Measurements from ENCODE around the gene EFHB. TPM values are rescaled to one million over a fixed set of nuclear protein-coding genes. Genes with fewer than 3 reads are reported as not detected.
"Not testable (repeated sequence)": the region's sequence is repeated elsewhere in the genome, so short reads cannot be mapped to it uniquely, and the experiment has no call there.

The EFHB gene
- total RNA-seq, 1 donor from 2014 or later, result 5.6 TPM

- H3K4me3 ChIP-seq, result no peak overlapping the region
- H3K27ac ChIP-seq, result no peak overlapping the region
- no peaks in the 10 kb centered on the region for H3K9me3 ChIP-seq
- H3K4me1 ChIP-seq, result peaks cover 7% of the 10 kb centered on the region
- no peak for DNase-seq
- no peaks in the 10 kb centered on the region for H3K36me3 ChIP-seq
- TF ChIP-seq, protein P1, sequence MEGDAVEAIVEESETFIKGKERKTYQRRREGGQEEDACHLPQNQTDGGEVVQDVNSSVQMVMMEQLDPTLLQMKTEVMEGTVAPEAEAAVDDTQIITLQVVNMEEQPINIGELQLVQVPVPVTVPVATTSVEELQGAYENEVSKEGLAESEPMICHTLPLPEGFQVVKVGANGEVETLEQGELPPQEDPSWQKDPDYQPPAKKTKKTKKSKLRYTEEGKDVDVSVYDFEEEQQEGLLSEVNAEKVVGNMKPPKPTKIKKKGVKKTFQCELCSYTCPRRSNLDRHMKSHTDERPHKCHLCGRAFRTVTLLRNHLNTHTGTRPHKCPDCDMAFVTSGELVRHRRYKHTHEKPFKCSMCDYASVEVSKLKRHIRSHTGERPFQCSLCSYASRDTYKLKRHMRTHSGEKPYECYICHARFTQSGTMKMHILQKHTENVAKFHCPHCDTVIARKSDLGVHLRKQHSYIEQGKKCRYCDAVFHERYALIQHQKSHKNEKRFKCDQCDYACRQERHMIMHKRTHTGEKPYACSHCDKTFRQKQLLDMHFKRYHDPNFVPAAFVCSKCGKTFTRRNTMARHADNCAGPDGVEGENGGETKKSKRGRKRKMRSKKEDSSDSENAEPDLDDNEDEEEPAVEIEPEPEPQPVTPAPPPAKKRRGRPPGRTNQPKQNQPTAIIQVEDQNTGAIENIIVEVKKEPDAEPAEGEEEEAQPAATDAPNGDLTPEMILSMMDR (IDR thresholded peaks at IDR 0.05), result no peak
- H3K27me3 ChIP-seq (ENCODE audit: low read depth), result no peaks in the 10 kb centered on the region
- intact Hi-C loops (cut with DNase I), result no loop called here
- ATAC-seq, result no peak
Observed at GRCh38 chr3:19891740-19892139, 42.3 kb downstream of the EFHB start.

DNA sequence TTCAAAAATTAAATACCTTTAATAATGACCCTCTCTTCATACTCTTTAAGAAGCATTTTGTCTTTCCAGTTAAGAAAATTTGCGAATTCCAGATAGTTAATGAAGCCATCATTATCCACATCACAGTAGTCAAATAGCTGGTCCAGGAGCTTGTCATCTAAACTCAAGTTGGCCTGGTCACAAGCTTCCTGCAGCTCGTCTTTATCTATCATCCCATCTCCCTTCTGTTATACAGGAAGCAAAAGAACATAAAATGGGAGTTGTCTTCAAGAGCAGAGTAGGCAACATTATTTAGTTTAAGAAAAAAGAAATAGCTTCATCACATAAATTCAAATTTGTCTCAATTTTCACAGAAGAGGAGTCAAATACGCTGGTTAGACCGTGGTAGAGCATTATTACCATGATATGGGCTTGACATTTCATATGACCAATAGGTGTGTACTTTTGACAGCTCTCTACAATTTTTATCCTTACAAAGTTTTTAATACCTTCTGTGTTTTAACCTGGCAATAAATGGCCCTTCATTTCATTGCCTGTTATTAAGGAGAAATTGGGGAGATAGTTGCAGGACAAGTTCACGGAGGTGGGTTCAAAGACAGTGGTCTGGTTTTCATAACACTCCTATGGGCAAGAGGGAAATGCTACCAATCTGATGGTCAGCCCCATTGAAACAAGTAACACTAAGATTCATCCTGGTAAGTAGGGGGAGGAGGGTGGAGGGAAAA lies 45.4 kb downstream of the EFHB start:
- intact Hi-C loops (cut with DNase I), result no loop called here
- TF ChIP-seq, protein P1 (IDR thresholded peaks at IDR 0.05), result no peak
- DNase-seq, result no peak
- ATAC-seq, result no peak
- Histone ChIP-seq H3K27ac (peak overlapping the region; percentile 79), H3K27me3 (ENCODE audit: low read depth) (no peaks in the 10 kb centered on the region), H3K4me1 (peaks cover 22% of the 10 kb centered on the region), H3K9me3 (no peaks in the 10 kb centered on the region), H3K4me3 (peak overlapping the region; percentile 20), H3K36me3 (no peaks in the 10 kb centered on the region)

GRCh38 chr3:19887122-19887521 lies 46.9 kb downstream of the EFHB start:
- H3K4me1 ChIP-seq, result peaks cover 22% of the 10 kb centered on the region
- H3K27ac ChIP-seq; intact Hi-C loops (cut with DNase I); H3K4me3 ChIP-seq; H3K36me3 ChIP-seq; DNase-seq; H3K27me3 ChIP-seq (ENCODE audit: low read depth); H3K9me3 ChIP-seq; ATAC-seq: not testable (repeated sequence)

GRCh38 chr3:19886404-19886803 lies 47.6 kb downstream of the EFHB start:
- peak in 1 of 2 donors; percentile 38 for ATAC-seq
- TF ChIP-seq, protein P1 (IDR thresholded peaks at IDR 0.05), result no peak
- intact Hi-C loops (cut with DNase I), result no loop called here
- Histone ChIP-seq H3K4me1 (peaks cover 22% of the 10 kb centered on the region), H3K27ac (no peak overlapping the region), H3K36me3 (no peaks in the 10 kb centered on the region), H3K9me3 (no peaks in the 10 kb centered on the region), H3K4me3 (no peak overlapping the region), H3K27me3 (ENCODE audit: low read depth) (no peaks in the 10 kb centered on the region)
- no peak for DNase-seq

- intact Hi-C loops (cut with DNase I), result no loop called here
Observed at GRCh38 chr3:19885468-19885867, 48.5 kb downstream of the EFHB start.

DNA sequence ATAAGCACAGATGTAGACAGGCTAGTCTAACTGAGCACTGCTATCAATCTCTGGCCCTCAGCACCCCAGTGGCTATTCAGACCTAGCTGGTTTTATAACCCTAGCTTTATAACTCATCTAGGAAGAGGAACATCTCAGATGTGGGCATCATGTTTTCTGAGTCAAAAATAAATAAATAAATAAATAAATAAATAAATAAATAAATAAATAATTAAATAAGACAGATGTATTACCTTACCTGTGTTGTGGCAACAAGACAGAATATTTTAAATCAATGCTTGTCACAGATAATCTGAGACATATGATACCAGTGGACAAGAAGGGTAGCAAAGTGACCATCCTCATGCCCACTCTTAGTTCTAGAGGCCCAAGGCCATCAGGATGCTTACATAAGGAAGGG lies 52.2 kb downstream of the EFHB start:
- TF ChIP-seq, protein P1 (IDR thresholded peaks at IDR 0.05), result no peak
- DNase-seq (no peak), ATAC-seq (no peak)
- Histone ChIP-seq H3K4me3 (no peak overlapping the region), H3K27me3 (ENCODE audit: low read depth) (no peaks in the 10 kb centered on the region), H3K27ac (no peak overlapping the region), H3K9me3 (no peaks in the 10 kb centered on the region), H3K36me3 (no peaks in the 10 kb centered on the region), H3K4me1 (peaks cover 16% of the 10 kb centered on the region)
- intact Hi-C loops (cut with DNase I), result no loop called here

More at GRCh38 chr3:19885468-19885867, 48.5 kb downstream of the EFHB start:
- H3K9me3 ChIP-seq, result no peaks in the 10 kb centered on the region
- TF ChIP-seq, protein P1 (IDR thresholded peaks at IDR 0.05), result peak; percentile 58
- H3K4me3 ChIP-seq, result no peak overlapping the region
- H3K36me3 ChIP-seq, result no peaks in the 10 kb centered on the region
- peak; percentile 40 to 55 for ATAC-seq
- no peaks in the 10 kb centered on the region for H3K27me3 ChIP-seq (ENCODE audit: low read depth)
- DNase-seq, result no peak
- peak overlapping the region; percentile 11 for H3K27ac ChIP-seq
- H3K4me1 ChIP-seq, result peaks cover 22% of the 10 kb centered on the region

Measured in lower lobe of right lung (tissue), 2 donors.